A673 (cell line): ENCODE measurements around the gene MTMR8.

Experiments used
- CTCF ChIP-seq: fragments of 300-800, 200-600 bp; sonication (generic); conservative IDR thresholded peaks from 2 replicates; pipeline ENCODE4 v1.5.1; 2017; ENCODE audit warnings: low read depth, mild to moderate bottlenecking, antibody characterized with exemption, low read length, moderate library complexity, mixed read lengths
- EZH2 ChIP-seq: fragments of 200-600 bp; sonication (generic); IDR thresholded peaks from 2 replicates; pipeline ENCODE4 v1.6.1; 2017; ENCODE audit warnings: borderline replicate concordance, low read depth, mild to moderate bottlenecking, mixed read lengths, antibody characterized with exemption, low read length; ENCODE audit not compliant: poor library complexity, severe bottlenecking

GRCh38 chrX:64265265-64265664, 130.0 kb downstream of the MTMR8 start:
- TF ChIP-seq CTCF (no peak), EZH2 (no peak)
